GM19395 (cell line): ENCODE data around the gene LRWD1.
A peak's percentile ranks its signal among the peaks of the same experiment; 100 is the strongest.
"Not testable (repeated sequence)": the region's sequence is repeated elsewhere in the genome, so short reads cannot be mapped to it uniquely, and the experiment has no call there.

ENCODE experiments used
- ATAC-seq: cut with Tn5 transposase; IDR thresholded peaks from one replicate; pipeline ENCODE4 v1.9.1; 2021; ENCODE audit warnings: mild to moderate bottlenecking, moderate library complexity; ENCODE audit not compliant: unreplicated experiment

Gene LRWD1

DNA sequence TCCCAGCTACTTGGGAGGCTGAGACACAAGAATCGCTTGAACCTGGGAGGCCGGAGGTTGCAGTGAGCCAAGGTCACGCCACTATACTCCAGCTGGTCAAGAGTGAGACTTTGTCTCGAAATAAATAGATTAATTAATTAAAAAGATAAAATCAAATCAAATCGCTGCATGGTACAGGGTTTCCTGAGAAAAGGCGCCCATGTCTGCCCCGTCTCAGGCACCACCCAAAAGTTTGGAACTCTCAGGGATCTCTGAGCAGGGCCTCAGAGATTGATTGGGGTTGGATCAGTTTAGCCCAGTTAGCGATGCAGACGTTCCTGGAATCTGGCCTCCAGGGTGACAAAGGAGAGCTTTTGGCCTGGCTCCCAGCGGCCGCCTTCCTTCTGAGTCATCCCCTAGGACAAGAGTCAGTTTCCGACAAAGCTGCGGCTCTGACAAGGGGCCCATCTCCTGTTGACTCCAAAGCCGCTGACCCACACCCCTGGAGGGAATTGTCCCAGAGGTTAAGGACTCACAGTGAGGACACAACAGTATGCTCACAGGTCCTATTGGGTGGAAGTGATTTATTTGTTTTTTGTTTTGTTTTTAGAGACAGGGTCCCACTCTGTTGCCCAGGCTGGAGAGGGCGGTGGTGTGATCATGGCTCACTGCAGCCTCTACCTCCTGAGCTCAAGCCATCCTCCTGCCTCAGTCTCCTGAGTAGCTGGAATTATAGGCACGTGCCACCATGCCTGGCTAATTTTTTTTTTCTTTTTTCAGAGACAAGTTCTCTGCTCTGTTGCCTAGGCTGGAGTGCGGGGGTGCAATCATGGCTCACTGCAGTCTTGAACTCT lies 24.6 kb upstream of the LRWD1 start:
- ATAC-seq, result no peak

DNA sequence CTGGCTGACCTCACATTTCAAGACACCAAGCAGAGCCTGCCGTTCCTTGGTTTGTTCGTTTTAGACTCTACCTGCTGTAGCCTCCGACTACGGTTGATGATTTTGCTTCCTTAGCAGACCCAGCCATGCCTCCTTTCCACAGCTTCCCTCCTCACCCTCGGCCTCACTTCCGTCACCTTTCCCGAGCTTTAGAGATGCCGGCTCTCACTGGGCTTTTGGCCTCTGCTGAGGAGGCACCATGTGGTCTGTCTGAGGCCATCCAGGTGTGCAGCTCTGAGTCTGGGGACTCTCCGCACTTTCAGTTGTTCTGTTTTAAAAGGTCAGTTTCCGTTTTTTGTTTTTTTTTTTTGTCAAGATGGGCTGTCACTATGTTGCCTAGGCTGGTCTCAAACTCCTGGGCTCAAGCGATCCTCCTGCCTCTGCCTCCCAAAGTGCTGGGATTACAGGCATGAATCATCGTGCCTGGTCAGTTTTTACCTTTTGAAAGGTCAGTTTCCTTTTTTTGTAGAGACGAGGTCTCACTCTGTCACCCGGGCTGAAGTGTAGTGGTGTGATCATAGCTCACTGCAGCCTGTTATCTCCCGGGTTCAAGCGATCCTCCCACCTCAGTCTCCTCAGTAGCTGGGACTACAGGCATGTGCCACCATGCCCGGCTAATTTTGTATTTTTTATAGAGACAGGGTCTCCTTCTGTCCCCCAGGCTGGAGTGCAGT lies 19.7 kb upstream of the LRWD1 start:
- peak; percentile 49 for ATAC-seq

DNA sequence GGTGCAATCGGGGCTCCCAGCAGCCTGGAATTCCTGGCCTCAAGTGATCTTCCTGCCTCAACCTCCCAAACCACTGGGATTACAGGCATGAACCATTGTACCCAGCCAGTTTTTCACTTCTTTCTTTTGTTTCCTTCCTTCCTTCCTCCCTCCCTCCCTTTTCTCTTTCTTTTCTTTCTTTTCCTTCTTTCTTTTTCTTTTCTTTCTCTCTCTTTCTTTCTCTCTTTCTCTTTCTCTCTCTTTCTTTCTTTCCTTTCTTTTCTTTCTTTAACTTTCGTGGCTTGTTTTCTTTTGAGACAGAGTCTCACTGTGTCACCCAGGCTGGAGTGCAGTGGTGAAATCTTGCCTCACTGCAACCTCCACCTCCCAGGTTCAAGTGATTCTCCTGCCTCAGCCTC lies 19.1 kb upstream of the LRWD1 start:
- no peak for ATAC-seq

DNA sequence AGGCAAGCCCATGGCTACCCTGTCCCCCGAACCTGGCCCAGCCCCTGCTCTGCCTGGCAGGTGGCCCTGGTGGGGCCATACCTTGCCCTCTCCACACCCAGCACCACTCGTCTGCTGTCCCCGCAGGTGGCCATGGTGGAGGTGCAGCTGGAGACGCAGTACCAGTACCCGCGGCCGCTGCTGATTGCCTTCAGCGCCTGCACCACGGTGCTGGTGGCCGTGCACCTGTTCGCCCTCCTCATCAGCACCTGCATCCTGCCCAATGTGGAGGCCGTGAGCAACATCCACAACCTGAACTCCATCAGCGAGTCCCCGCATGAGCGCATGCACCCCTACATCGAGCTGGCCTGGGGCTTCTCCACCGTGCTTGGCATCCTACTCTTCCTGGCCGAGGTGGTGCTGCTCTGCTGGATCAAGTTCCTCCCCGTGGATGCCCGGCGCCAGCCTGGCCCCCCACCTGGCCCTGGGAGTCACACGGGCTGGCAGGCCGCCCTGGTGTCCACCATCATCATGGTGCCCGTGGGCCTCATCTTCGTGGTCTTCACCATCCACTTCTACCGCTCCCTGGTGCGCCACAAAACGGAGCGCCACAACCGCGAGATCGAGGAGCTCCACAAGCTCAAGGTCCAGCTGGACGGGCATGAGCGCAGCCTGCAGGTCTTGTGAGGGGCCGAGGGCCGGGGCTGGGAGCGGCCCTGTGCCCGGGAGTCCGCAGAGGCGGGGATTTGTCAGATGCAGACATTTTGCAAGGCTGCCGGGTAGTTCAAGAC lies 18.2 kb upstream of the LRWD1 start:
- no peak for ATAC-seq

DNA sequence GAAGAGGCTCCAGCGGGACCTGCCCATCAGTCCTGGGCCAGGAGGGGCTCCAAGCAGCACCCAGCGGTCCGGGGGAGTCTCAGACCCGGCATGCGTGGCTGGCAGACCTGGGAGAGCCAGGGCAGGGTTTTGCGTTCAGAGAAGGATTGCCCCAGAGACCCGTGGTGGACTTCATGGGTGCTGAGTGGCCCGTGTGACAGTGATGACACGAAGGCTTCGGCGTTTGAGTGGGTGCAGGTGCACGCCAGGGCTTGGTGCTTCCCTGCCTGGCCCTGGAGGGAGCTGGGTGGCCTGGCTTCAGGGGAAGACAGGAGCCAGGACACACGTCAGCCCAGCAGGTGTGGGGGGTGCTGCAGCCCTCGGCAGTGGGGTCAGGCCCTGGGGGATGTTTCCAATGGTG lies 17.5 kb upstream of the LRWD1 start:
- no peak for ATAC-seq

DNA sequence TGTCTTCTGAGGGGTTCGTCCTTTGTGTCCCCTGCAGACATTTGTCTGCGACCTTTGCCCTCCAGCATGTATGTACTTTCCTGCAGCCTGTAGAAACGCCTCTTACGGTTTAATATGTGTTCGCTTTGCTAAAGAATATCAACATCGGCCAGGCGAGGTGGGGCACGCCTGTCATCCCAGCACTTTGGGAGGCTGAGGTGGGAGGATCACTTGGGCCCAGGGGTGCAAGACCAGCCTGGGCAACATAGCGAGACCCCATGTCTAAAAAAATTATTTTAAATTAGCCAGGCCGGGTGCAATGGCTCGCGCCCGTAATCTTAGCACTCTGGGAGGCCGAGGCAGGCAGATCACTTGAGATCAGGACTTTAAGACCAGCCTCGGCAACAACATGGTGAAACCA lies 15.6 kb upstream of the LRWD1 start:
- ATAC-seq, result no peak

DNA sequence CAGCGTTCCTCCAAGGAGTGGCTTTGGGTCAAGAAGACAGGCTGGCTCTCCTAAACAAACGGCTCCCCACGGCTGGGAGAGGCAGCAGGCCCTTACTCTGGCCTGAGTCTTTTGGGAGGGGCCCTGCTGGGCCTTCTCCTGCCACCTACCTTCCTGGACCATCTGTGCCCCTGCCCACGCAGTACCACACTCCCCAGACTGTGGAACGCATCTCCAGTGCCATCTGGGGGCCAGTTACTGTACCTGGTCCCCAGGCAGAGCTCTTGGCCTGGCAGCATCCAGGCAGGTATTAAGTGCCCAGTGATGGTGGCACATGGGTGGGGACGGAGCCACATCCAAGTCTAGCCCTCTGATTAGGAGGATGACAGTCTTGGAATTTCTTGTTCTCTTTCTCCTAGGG lies 14.5 kb upstream of the LRWD1 start:
- no peak for ATAC-seq

DNA sequence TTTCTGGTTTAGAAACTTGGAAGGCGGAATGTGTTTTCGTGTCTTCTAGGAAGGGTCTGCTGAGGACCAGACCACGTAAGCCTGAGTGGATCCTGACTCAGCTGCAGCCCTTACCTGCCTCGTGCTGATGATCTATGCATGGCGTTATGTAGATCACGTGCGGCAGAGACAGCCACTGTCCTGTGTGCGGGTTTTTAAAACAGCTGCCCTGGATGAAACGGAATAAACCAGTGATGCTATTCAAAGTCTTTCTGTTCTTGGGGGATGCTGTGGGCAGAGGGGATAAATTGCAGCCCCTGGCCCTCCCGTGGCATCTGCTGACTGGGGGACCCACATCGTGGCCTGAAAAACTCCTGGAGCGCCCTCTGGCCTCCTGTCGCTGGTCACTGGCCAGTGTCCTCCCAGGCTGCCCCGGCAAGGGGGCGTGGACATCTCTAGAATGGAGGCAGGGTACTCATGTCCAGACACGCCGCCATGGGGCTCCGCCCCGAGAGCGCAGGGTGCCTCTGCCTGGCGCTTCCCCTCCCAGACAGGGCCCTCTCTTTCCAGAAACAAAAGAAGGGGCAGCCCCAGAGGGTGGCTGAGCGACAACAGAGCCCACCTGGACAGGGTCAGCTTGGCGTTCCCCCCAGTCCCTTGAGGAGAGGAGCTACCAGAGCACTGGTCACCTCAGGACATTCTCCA lies 13.3 kb upstream of the LRWD1 start:
- ATAC-seq, result no peak

DNA sequence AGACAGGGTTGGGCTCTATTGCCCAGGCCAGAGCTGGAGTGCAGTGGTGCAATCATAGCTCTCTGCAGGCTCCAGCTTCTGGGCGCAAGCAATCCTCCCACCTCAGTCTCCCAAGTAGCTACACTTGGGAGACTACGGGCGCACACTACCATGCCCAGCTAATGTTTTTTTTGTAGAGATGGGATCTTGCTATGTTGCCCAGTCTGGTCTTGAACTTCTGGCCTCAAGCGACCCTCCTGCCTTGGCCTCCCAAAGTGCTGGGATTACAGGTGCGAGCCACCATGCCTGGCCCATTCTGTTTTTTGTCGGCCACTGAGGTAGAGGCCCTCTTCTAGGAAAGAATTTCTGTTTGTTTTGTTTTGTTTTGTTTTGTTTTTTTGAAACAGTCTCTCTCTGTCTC lies 12.3 kb upstream of the LRWD1 start:
- ATAC-seq, result no peak

DNA sequence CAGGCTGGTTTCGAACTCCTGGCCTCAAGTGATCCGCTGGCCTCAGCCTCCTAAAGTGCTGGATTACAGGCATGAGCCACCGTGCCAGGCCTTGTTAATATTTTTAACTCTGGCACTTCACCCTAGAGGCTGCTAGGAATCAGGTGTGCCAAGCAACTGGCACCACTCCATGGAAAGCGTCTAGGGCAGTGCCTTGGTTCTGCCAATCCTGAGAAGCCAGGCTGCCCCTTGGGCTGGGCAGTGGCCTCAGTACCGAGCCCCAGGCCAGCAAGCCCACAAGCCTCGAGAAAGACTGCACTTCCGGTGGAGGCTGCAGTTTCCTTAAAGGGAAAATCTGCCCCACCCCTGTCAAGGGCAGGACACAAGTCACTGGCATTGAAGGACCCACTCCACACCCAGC lies 11.5 kb upstream of the LRWD1 start:
- ATAC-seq, result no peak

DNA sequence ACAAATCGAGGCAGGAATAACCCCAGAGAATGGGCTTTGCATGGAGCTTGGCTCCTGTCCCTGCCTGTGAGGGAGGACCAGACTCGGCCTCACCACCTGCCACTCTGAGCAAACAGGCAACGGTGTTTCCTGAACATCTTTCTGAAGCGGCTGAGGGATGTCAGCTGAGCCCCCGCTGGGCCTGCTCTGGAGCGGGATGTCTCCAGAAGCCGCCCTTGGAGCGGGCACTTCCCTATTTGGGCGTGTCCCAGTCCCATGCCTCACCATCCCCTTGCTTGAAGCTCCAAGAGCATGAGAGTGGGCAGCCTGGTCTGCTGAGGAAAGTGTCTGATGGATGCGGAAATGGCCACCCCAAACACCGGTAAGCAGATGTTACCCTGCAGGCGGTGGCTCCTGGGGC lies 10.3 kb upstream of the LRWD1 start:
- ATAC-seq, result no peak

DNA sequence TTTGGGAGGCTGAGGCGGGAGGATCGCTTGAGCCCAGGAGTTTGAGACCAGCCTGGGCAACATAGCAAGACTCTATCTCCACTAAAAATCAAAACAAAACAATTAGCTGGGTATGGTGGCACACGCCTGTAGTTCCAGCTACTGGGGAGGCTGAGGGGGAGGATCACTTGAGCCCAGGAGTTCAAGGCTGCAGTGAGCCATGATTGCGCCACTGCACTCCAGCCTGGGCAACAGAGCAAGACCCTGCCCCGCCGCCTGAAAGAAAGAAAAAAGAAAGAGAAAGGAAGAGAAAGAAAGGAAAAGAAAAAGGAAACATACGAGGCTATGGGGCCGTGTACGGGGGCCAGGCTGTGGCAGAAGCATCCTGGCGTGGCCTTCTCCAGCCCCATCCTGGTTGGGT lies 9.9 kb upstream of the LRWD1 start:
- ATAC-seq, result not testable (repeated sequence)

DNA sequence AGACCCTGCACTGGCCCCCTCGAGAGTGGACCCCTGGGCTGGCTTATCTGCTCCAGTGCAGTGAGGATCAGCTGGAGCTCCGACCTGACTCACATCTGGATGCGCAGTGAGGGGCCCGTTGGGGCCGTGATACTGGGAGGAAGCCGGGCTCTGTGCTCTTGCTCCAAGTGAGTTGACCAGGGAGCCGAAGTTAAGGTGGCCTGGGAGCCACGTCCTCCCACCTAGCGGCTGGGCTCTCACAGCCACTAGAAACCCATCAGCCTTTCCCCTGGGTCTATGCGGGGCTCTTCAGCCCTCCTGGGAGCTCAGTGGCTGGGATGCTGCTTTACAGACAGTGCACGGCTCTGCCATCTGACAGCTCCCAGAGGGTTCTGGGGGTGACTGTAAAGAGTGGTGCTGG lies 9.2 kb upstream of the LRWD1 start:
- no peak for ATAC-seq

DNA sequence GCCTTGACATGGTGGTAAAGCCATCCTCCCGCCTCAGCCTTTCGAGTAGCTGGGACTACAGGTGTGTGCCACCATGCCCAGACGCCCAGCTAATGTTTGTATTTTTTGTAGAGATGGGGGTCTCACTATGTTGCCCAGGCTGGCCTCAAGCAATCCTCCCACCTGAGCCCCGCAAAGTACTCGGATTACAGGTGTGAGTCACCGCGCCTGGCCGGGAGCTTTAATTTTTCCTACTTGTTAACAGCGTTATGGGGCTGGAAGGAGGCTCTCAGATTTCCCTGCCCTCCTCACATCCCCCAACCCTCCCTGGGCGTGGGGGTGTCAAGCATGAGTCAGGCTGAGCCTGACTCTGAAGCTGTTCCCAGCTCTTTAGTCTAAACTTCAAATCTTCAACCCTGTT lies 8.5 kb upstream of the LRWD1 start:
- no peak for ATAC-seq

DNA sequence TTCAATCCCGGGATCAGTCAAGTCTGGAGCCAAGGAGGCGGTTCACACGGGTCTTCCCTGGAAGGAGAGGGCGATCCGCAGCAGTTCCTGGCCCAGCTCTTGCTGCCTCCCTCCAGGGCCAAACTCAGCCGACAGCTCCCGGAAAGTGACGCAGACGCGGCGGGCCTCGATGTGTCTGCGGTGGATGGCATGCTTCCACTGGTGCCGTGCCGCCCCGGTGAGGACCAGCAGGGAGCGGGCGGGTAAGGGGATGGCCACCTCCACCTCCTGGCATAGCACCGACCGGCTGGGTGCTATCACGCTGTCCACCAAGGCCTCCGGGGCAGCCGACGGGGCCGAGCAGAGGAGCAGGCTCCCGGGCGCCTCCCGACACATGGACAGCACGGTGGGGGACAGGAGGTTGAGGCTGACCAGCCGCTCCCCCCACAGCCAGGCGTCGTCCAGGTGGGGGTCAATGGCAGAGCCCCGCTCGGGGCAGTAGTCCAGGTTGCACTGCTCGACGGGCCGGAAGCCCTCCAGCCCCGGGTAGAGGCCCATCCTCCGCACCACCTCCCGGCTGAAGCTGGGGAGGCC lies 7.3 kb upstream of the LRWD1 start:
- no peak for ATAC-seq

DNA sequence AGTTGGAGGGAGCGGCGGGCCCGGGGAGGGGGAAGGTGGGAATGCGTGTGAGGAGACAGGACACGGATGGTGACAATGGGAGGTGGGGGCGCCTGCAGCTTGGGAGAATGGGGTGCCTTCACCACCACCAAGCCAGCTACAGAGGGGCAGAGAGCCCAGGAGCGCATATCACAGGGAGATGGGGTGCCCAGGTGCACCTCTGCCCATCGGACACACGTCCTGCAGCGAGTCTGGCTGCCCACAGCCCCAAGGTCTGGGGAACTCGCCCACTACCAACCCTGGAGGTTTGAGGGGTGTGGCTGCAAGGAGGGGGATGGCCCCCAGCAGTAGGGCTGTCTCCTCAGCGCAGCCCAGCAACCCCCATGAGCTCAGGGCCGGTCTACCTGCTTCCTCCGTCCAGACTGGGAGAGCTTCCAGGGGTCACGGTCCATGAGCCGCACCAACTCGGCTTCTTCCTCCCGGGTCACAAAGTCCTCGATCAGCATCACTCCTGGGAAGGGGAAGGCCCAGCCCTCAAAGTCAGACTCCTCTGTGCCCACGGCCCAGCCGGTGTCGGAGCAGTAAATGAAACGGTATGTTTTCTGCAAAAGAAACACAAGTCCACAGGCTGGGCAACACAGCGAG lies 5.5 kb upstream of the LRWD1 start:
- ATAC-seq, result no peak

DNA sequence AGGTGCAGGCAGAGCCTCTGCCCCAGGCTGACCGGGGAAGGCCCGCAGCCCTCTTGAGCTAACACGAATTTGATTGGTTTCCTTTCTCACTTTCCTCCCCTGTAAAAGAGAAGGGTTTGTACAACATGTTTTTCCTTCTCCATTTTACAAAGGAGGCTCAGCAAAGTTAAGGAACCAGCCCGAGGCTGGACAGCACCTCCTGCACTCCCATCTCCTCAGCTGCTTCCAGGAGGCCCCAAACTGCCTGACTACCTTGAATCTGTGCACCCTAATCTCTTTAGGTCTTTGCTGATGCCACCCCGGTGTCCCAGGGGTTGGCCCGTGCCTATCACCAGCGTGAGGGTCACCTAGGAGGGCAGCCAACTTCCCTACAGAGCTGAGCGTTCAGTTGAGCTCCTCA lies 4.3 kb upstream of the LRWD1 start:
- no peak for ATAC-seq

DNA sequence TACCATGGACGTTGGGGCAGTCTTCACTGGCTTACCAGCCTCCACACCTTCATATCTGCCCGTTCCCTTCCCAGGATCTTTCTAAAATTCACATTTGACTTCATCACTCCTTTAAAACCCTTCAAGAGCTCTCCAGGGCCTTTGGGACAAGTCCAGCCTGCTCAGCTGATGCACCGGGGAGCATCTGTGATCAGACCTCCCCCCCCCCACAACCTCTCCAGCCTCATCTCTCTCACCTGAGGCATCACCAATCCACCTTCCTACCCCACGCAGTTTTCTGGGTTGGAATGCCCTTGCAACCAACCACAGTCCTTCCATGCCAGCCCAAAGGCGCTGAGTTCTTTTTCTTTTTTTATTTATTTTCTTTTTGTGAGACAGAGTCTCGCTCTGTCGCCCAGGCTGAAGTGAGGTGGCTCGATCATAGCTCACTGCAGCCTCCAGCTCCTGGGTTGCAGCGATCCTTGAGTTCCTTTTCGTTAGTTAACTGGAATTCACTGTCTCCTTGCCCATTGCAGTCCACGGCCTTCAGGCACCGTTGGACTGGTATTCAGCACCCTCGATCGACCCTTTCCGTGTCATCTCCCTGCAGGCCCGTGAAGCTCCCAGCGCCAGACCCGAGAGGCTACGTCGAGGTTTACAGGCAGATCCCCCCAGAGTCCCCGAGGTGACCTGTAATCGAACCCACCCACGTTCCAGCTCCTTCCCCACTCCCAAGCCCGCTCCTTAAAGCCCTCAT lies 775 bp upstream of the LRWD1 start:
- no peak for ATAC-seq

DNA sequence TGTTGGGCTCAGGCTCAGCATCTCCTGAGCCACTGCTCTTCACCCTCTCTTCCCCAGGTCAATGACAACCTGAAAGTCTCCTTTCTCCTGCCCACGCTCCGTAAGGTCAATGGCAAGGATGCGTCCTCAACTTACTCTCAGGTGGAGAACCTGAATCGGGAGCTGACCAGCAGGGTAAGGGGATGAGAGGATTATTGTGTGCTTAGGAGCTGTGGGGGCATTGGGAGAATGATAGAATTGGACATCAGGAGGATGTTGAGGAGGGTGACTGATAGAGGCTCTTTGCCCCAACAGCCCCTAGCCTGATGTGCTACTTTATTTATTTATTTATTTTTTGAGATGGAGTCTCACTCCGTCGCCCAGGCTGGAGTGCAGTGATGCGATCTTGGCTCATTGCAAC lies 1.3 kb downstream of the LRWD1 start:
- ATAC-seq, result no peak
